Brain pericyte (primary cell): ENCODE data around the gene PHETA2.
"Not testable (repeated sequence)": the region's sequence is repeated elsewhere in the genome, so short reads cannot be mapped to it uniquely, and the experiment has no call there.

Source experiments
- DNase-seq: peaks from one replicate; pipeline ENCODE4 v3.0.0-alpha.2; 2012; ENCODE audit warnings: low read depth, low spot score

PHETA2 gene

DNA sequence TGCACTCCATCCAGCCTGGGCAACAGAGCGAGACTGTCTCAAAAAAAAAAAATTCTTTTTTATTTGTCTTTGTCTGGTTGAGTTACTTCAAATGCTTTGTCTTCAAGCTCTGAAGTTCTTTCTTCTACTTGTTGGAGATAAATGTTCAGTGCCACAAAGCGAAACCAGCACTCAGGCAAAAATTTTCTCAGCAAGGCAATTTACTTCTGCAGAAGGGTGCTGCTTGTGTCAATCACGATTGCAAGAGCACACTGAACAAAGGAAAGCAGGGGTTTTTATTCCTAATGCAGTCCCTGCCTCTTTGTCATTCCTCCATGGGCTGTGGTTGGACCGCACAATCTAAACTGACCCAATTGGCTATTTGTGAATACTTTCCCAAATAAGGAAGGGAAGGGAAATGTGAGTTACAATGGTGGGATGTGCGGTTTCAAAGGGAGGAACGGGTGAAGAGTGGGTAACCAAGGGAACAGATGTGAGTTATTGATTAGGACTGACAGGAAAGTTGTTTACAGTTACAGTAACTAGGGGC, 30.3 kb downstream of the PHETA2 start:
- not testable (repeated sequence) for DNase-seq

DNA sequence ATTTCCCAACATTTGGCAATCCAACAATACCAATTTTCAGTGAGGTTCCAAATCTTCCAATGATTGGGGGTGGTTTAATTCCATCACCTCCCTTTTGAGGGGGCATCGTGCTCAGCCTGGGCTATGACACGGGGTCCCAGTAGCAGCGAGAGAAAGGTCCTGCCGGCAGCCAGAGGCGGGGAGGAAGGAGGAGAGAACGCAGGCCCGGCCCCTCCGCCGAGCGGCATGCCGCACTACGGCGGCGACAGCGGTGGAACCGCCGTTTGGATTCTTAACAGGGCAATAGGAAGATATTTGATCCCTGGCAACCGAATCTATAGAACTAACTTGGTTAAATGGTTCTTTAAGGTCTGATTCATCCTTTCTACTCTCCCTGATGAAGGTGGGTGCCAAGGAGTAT, 34.8 kb downstream of the PHETA2 start:
- no peak for DNase-seq

DNA sequence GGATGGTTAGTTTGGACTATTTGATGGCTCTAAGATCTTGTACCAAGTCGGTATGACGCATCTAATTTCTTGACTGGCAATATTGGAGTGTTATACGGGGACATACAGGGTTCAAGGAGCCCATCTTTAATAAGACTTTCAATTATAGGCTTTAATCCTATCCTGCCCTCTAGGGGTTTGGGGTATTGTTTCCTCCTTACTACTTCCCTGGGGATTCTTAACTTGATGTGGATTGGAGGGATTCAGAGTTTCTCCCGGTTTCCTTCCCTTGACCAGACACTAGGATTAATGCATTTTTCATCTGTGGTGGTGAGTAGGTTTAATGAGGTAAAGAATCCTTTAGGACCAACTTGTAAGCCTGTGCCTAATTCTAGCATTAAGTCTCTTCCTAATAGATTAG, 37.8 kb downstream of the PHETA2 start:
- no peak for DNase-seq

DNA sequence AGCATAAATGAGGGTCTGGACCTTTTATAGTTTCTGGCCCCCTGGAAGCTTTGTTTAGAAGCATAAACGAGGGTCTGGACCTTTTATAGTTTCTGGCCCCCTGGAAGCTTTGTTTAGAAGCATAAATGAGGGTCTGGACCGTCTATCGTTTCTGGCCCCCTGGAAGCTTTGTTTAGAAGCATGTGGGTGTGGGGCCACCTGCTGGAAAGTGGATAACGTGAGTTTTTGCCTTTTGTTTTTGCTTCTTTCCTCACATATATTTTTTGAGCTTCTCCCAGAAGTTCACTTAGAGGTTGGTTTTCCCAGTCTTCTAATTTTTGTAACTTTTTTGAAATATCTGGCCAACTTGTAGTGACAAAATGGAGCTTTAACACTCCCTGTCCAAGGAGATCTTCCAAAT, 38.7 kb downstream of the PHETA2 start:
- not testable (repeated sequence) for DNase-seq

DNA sequence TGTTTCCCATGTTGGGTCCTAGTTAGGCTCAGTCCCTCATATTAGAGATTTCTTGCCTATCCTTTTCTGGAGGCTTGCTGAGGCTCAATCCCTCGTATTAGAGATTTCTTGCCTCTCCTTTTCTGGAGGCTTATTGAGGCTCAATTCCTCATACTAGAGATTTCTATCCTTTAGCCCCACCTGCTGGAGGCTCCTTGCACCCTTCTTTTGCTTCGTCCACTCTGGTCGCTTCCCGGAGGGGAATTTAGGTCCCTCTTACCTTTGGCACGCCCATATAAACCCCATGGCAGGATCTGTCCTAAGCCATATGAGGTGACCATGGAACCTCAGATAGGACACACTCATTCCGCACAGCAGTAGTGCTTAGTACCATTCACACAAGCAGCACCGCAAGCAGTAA, 40.7 kb downstream of the PHETA2 start:
- no peak for DNase-seq

DNA sequence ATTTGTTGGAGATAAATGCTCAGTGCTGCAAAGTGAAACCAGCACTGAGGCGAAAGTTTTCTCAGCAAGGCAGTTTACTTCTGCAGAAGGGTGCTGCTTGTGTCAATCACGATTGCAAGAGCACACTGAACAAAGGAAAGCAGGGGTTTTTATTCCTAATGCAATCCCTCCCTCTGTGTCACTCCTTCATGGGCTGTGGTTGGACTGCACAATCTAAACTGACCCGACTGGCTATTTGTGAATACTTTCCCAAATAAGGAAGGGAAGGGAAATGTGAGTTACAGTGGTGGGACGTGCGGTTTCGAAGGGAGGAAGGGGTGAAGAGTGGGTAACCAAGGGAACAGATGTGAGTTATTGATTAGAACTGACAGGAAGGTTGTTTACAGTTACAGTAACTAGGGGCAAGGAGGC, 41.4 kb downstream of the PHETA2 start:
- DNase-seq = not testable (repeated sequence)

DNA sequence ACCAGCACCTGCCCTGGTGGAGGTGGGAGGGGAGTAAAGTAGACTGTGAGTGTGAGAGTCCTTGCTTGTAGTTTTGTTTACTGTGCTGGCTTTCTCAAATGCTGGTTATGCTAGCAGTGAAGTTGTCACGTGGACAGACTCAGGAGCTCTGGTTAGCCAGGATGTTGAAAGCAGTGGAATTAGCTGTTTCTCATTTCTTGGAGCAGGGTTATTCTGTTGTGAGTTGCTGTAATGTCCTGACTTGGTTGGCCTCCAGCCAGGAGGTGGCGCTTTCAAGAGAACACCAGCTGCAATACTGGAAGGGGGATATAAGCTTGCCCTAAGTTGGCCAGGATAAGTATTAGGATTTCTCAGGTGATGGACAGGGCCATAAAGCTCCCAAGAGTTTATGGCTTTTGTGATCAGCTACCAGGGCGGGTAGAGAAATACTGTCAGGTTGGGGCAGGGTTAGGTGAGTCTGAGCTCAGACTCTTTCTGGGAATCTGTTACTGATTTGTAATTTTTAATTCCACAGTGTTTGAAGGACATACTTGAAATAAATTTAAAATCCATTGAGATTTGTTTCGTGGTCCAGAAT, 42.9 kb downstream of the PHETA2 start:
- no peak for DNase-seq

DNA sequence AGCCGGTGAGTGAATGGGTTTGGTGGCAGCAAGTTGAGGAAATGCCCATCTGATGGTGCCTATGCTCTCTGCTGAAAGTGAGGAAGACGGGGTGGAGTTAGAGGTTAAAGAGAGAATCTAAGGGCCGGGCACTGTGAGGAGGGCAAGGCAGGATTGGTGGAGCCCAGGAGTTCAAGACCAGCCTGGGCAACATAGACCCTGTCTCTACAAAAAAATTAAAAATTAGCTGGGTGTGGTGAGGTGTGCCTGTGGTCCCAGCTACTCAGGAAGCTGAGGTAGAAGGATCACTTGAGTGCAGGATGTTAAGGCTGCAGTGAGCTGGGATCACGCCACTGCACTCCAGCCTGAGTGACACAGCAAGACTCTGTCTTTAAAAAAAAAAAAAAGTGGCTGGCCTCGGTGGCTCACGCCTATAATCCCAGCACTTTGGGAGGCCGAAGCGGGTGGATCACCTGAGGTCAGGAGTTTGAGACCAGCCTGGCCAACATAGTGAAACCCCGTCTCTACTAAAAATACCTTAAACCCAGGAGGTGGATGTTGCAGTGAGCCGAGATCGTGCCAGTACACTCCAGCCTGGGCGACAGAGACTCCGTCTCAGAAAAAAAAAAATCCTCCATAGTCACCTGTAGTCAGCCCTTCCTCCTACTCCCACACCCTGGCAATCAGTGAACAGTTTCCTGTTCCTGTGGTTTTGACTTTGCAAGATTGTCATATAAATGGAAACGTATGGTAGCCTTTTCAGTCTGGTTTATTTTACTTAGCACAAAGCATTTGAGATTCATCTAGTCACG, 46.4 kb downstream of the PHETA2 start:
- DNase-seq = not testable (repeated sequence)

DNA sequence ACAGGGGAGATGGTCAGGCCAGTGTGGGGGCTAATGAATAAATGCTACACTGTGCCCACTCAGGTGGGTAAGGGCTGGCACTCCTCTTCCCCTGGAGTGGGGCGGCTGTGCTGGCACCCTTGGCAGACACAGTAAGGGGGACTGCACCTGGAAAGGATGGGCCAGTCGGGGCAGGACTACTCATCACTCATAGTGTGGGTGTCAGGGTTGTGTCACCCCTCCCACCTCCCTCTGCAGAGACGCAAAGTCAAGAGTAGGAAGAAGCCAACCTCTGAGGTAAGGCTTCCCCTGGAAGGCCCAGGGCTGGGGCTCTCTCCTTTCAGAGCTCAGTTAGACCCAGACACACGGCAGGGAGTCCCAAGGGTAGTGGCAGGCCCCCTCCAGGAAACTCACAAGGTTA, 49.5 kb downstream of the PHETA2 start:
- not testable (repeated sequence) for DNase-seq

DNA sequence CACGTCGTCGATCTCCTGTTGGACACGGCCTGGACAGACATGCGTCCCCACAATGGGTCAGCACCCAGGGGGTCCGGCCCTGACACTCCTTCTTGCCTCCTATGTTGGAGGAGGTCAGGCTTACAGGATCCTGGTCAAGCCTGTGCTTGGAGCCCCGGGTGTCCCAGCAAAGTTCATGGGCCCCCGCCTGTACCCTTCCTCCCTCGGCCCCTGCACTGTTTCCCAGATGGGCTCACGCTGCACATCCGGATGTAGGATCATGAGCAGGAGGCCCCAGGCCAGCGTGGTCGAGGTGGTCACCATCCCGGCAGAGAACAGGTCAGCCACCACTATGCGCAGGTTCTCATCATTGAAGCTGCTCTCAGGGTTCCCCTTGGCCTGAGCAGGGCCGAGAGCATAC, 53.6 kb downstream of the PHETA2 start:
- DNase-seq = no peak

DNA sequence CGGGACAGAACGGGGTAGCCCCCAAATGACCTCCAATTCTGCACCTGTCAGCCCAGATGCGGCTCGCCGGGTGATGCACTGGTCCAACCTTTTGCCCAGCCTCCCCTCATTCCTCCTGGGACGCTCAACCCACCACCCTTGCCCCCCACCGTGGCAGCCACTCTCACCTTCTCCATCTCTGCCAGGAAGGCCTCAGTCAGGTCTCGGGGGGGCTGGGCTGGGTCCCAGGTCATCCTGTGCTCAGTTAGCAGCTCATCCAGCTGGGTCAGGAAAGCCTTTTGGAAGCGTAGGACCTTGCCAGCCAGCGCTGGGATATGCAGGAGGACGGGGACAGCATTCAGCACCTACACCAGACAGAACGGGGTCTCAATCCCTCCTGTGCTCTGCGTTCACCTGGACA, 54.0 kb downstream of the PHETA2 start:
- DNase-seq = not testable (repeated sequence)
